ENCODE measurements around the gene TMEM123.

- no peak for TF ChIP-seq POLR2AphosphoS5 (IDR thresholded peaks at IDR 0.05; ENCODE audit: low read depth, low read length)
- TF ChIP-seq REST (IDR thresholded peaks at IDR 0.05; ENCODE audit: insufficient read depth in 1 of 2, low read depth in 2 of 2, low read length in 2 of 2): no peak
Measured at GRCh38 chr11:102472127-102472526, 19.6 kb upstream of the TMEM123 start.
